Colonic mucosa (tissue), 4 donors: Measurements from ENCODE around the gene CLEC16A. TPM values are rescaled to one million over a fixed set of nuclear protein-coding genes. Genes with fewer than 3 reads are reported as not detected.
"Not testable (repeated sequence)": the region's sequence is repeated elsewhere in the genome, so short reads cannot be mapped to it uniquely, and the experiment has no call there.

ENCODE experiments used
- DNase-seq: peaks from one replicate; pipeline ENCODE4 v3.0.0-alpha.2; 2020
- H3K27ac ChIP-seq: fragments of 200-600 bp; one replicate; pipeline ENCODE4 v1.8.0; 2021
- H3K27me3 ChIP-seq: fragments of 200-600 bp; one replicate; pipeline ENCODE4 v1.8.0; 2021
- H3K36me3 ChIP-seq: fragments of 200-600 bp; one replicate; pipeline ENCODE4 v1.8.0; 2021
- H3K4me1 ChIP-seq: fragments of 200-600 bp; one replicate; pipeline ENCODE4 v1.8.0; 2021; ENCODE audit warnings: mild to moderate bottlenecking
- H3K4me3 ChIP-seq: fragments of 200-600 bp; one replicate; pipeline ENCODE4 v1.8.0; 2021
- H3K9ac ChIP-seq, 2 donors: one replicate each; pipeline ENCODE4 v1.7.0; 2013; ENCODE audit warnings: control low read depth in 2 of 2, low read depth in 2 of 2, low read length in 2 of 2
- H3K9me3 ChIP-seq: fragments of 200-600 bp; one replicate; pipeline ENCODE4 v1.8.0; 2021
- CTCF ChIP-seq: fragments of 200-600 bp; IDR thresholded peaks from one replicate; pipeline ENCODE4 v1.8.0; 2022; ENCODE audit warnings: antibody characterized with exemption, mild to moderate bottlenecking
- intact Hi-C: fragments of 100-400 bp; cut with DNase I; formaldehyde crosslinking; loops from one replicate; pipeline ENCODE4 v1.14.1; 2022
- total RNA-seq, 2 donors: library from RNA; stranded (reverse); fragmentation: NEBNext Ultra II Directional in 1 of 2; extraction: Animal tissue kit (Norgen Biotek cat#: 25700) in 1 of 2; gene quantifications; one replicate each; pipeline ENCODE4 v1.2.1, GENCODE V29; 2021
- donor health status: healthy.
- donor health status: DM: no; HTN: no; CAD: no.
- donor health status: DM: no; HTN: no; CAD: no.

Gene CLEC16A
- total RNA-seq, 2 donors from 2014 or later, result 24.9 to 29.6 TPM

GRCh38 chr16:10938796-10939648, 5.3 kb upstream of the CLEC16A start:
- Histone ChIP-seq H3K27ac (peak overlapping the region; percentile 38), H3K27me3 (no peaks in the 10 kb centered on the region), H3K4me3 (no peak overlapping the region), H3K4me1 (peaks cover 34% of the 10 kb centered on the region), H3K36me3 (no peaks in the 10 kb centered on the region), H3K9me3 (no peaks in the 10 kb centered on the region), H3K9ac (peak overlapping the region in 1 of 2 donors; percentile 19)
- TF ChIP-seq CTCF, result no peak
- DNase-seq, result no peak
- intact Hi-C loops, result no loop called here

GRCh38 chr16:10939649-10940234, 4.6 kb upstream of the CLEC16A start:
- TF ChIP-seq CTCF, result no peak
- no peaks in the 10 kb centered on the region for H3K27me3 ChIP-seq
- H3K36me3 ChIP-seq, result no peaks in the 10 kb centered on the region
- H3K4me3 ChIP-seq, result no peak overlapping the region
- no peak for DNase-seq
- no peak overlapping the region for H3K27ac ChIP-seq
- H3K9me3 ChIP-seq, result no peaks in the 10 kb centered on the region
- intact Hi-C loops, result no loop called here
- H3K9ac ChIP-seq, result peak overlapping the region in 1 of 2 donors; percentile 82
- peaks cover 34% of the 10 kb centered on the region for H3K4me1 ChIP-seq

GRCh38 chr16:10940501-10941079, 3.8 kb upstream of the CLEC16A start:
- H3K4me1 ChIP-seq, result peaks cover 39% of the 10 kb centered on the region
- H3K36me3 ChIP-seq, result no peaks in the 10 kb centered on the region
- peak overlapping the region; percentile 39 for H3K27ac ChIP-seq
- peak overlapping the region; percentile 56 to 82 for H3K9ac ChIP-seq
- TF ChIP-seq CTCF, result no peak
- H3K4me3 ChIP-seq, result peak overlapping the region; percentile 79
- no peaks in the 10 kb centered on the region for H3K27me3 ChIP-seq
- intact Hi-C loops, result no loop called here
- peak; percentile 52 for DNase-seq
- H3K9me3 ChIP-seq, result no peaks in the 10 kb centered on the region

GRCh38 chr16:10941127-10941933, 3.0 kb upstream of the CLEC16A start:
- TF ChIP-seq CTCF, result no peak
- intact Hi-C loops, result no loop called here
- no peaks in the 10 kb centered on the region for H3K36me3 ChIP-seq

GRCh38 chr16:10941935-10942351, 2.4 kb upstream of the CLEC16A start:
- intact Hi-C loops, H3K9me3 ChIP-seq, DNase-seq, H3K36me3 ChIP-seq, H3K27me3 ChIP-seq: not testable (repeated sequence)
- Histone ChIP-seq H3K27ac (peak overlapping the region; percentile 14), H3K4me3 (peak overlapping the region; percentile 79), H3K9ac (peak overlapping the region in 1 of 2 donors; percentile 80), H3K4me1 (peaks cover 35% of the 10 kb centered on the region)

More at GRCh38 chr16:10941127-10941933, 3.0 kb upstream of the CLEC16A start:
- no peaks in the 10 kb centered on the region for H3K27me3 ChIP-seq
- DNase-seq, result peak; percentile 48
- H3K9ac ChIP-seq, result peak overlapping the region; percentile 56 to 82
- H3K27ac ChIP-seq, result peak overlapping the region; percentile 39
- H3K4me3 ChIP-seq, result peak overlapping the region; percentile 79
- H3K9me3 ChIP-seq, result no peaks in the 10 kb centered on the region
- peaks cover 40% of the 10 kb centered on the region for H3K4me1 ChIP-seq
